ENCODE results near the gene C19orf53. TPM values are rescaled to one million over a fixed set of nuclear protein-coding genes. Genes with fewer than 3 reads are reported as not detected.

The C19orf53 gene
- total and polyA plus RNA-seq, 2 donors (not counting 3 experiments of a cell fraction or from before 2014, with no cell fraction given): 113 to 239 TPM

- CTCF ChIA-PET: interaction anchor here (1.4 kb wide), 1 partner anchor 159 kb away, joined by 4 read pairs; no protein-coding TSS in a partner anchor
- H3K36me3 ChIP-seq (ENCODE audit: control insufficient read depth in 2 of 2, extremely low read depth in 1 of 2, insufficient read depth in 2 of 2, low read length in 2 of 2): peaks cover 29 to 52% of the 10 kb centered on the region in 2 experiments
- H4K20me1 ChIP-seq (replicated peaks; ENCODE audit: control insufficient read depth, extremely low read depth, insufficient read depth, low read length): no peaks in the 10 kb centered on the region
- BruUV-seq (replicated peaks): no TSS peak
- TF ChIP-seq POLR2AphosphoS5 (IDR thresholded peaks at IDR 0.05; ENCODE audit: insufficient read depth, low read depth, low read length) (no peak), MAX (IDR thresholded peaks at IDR 0.05; ENCODE audit: insufficient read depth, insufficient read length) (no peak), CTCF (IDR thresholded peaks at IDR 0.05; ENCODE audit: extremely low read depth in 1 of 2, insufficient read depth in 1 of 2, low read depth in 1 of 2, low read length in 2 of 2) (no peak), EZH2 (IDR thresholded peaks at IDR 0.05; ENCODE audit: borderline replicate concordance, low read depth, low read length, severe bottlenecking) (no peak), MYC (IDR thresholded peaks at IDR 0.05; ENCODE audit: low read depth, low read length) (no peak), GATA2 (IDR thresholded peaks at IDR 0.05; ENCODE audit: insufficient read depth, insufficient read length, low read depth, low read length) (no peak), JUN (IDR thresholded peaks at IDR 0.05; ENCODE audit: borderline replicate concordance, insufficient read depth, insufficient read length, low read depth) (no peak), POLR2A (IDR thresholded peaks at IDR 0.05; ENCODE audit: low read depth, low read length) (no peak), FOS (IDR thresholded peaks at IDR 0.05; ENCODE audit: borderline replicate concordance, insufficient read depth, low read length) (no peak)
- H3K9ac ChIP-seq (replicated peaks; ENCODE audit: extremely low read depth, insufficient read depth, low read length): no peak overlapping the region
- no peaks in the 10 kb centered on the region for H3K4me1 ChIP-seq (ENCODE audit: control insufficient read depth, extremely low read depth, insufficient read depth, low read length)
- DNase-seq (ENCODE audit: low read depth, low spot score) (no peak), FAIRE-seq (no peak)
- H3K9me3 ChIP-seq (replicated peaks; ENCODE audit: control insufficient read depth, insufficient read depth, low read length): no peaks in the 10 kb centered on the region
- no peaks in the 10 kb centered on the region for H3K9me1 ChIP-seq (replicated peaks; ENCODE audit: control insufficient read depth, extremely low read depth, insufficient read depth, low read length)
- H3K4me3 ChIP-seq (replicated peaks in 1 of 3; ENCODE audit: insufficient read depth in 1 of 3, low read depth in 1 of 3, low read length in 3 of 3): no peak overlapping the region
- intact Hi-C loops (cut with micrococcal nuclease): no loop called here
- POLR2A ChIA-PET: no interaction called here
- no peak overlapping the region for H3K27ac ChIP-seq (ENCODE audit: insufficient read depth, low read depth, low read length)
- H2AFZ ChIP-seq (ENCODE audit: low read depth, low read length): no peak overlapping the region
- H3K79me2 ChIP-seq (ENCODE audit: control insufficient read depth, insufficient read depth, low read length): no peaks in the 10 kb centered on the region
- H3K4me2 ChIP-seq (ENCODE audit: insufficient read depth, low read length): no peak overlapping the region
- dilution Hi-C loops (cut with MboI; ENCODE audit: extremely low pct_ligation_motif_present, low sequenced_read_pairs): no loop called here
- no peaks in the 10 kb centered on the region for H3K27me3 ChIP-seq (ENCODE audit: control insufficient read depth in 2 of 2, insufficient read depth in 2 of 2, low read length in 2 of 2)
These were observed 18.0 kb upstream of the C19orf53 start for GRCh38 chr19:13756210-13756609.
